Liver (tissue), 3 donors: ENCODE data around the gene TEX44.

Experiments used
- ATF3 ChIP-seq: IDR thresholded peaks from 2 replicates; pipeline ENCODE4 v1.6.1; 2016; ENCODE audit warnings: antibody characterized with exemption
- CTCF ChIP-seq: fragments of 150-350 bp; IDR thresholded peaks from 2 replicates; pipeline ENCODE4 v1.5.1; 2017; ENCODE audit warnings: improper control_type of control experiment, low read depth, low read length; ENCODE audit not compliant: missing input control
- EGR1 ChIP-seq, 2 donors: IDR thresholded peaks; 2 replicates each; pipeline ENCODE4 v1.6.1; 2016 to 2018; ENCODE audit warnings: antibody characterized with exemption in 2 of 2, low read depth in 2 of 2
- GABPA ChIP-seq, 2 donors: IDR thresholded peaks in 1 of 2; conservative IDR thresholded peaks in 1 of 2; 2 replicates each; pipeline ENCODE4 v1.6.1; 2016; ENCODE audit warnings: antibody characterized with exemption in 2 of 2, mild to moderate bottlenecking in 1 of 2, moderate library complexity in 1 of 2
- JUND ChIP-seq, 2 donors: IDR thresholded peaks; 2 replicates each; pipeline ENCODE4 v1.6.1; 2016; ENCODE audit warnings: antibody characterized with exemption in 2 of 2
- MAX ChIP-seq: IDR thresholded peaks from 2 replicates; pipeline ENCODE4 v1.6.1; 2016; ENCODE audit warnings: antibody characterized with exemption
- NR2F2 ChIP-seq: IDR thresholded peaks from 2 replicates; pipeline ENCODE4 v1.6.1; 2016; ENCODE audit warnings: antibody characterized with exemption
- TAF1 ChIP-seq: conservative IDR thresholded peaks from 2 replicates; pipeline ENCODE4 v1.6.1; 2016; ENCODE audit warnings: antibody characterized with exemption, mild to moderate bottlenecking
- YY1 ChIP-seq: IDR thresholded peaks from 2 replicates; pipeline ENCODE4 v1.6.1; 2016; ENCODE audit warnings: antibody characterized with exemption, mild to moderate bottlenecking
- donor health status: healthy.
- donor health status: healthy.

GRCh38 chr2:231589656-231590055, 3.0 kb upstream of the TEX44 start:
- TF ChIP-seq CTCF (no peak), JUND (IDR thresholded peaks at IDR 0.05) (no peak), EGR1 (IDR thresholded peaks at IDR 0.05; ENCODE audit: low read depth in 2 of 2) (no peak), NR2F2 (no peak), MAX (no peak), YY1 (no peak), ATF3 (no peak), TAF1 (no peak), GABPA (IDR thresholded peaks at IDR 0.05 in 1 of 2, conservative IDR thresholded peaks at IDR 0.05 in 1 of 2) (no peak)
